Choroid plexus epithelial cell (primary cell): ENCODE results near the gene CRLF1.

ENCODE experiments used
- DNase-seq: peaks from one replicate; pipeline ENCODE4 v3.0.0-alpha.2; 2010; ENCODE audit warnings: low read depth
- H3K4me3 ChIP-seq: 2 replicates; pipeline ENCODE4 v1.5.1; 2011; ENCODE audit warnings: low read depth, mild to moderate bottlenecking, control low read depth, low read length, moderate library complexity
- CTCF ChIP-seq: conservative IDR thresholded peaks from 2 replicates; pipeline ENCODE4 v1.5.1; 2011; ENCODE audit warnings: low read depth, mild to moderate bottlenecking, control low read depth, inconsistent platforms, low read length, moderate library complexity

CRLF1 gene

GRCh38 chr19:18636183-18636968 is 29.8 kb upstream of the CRLF1 start:
- TF ChIP-seq CTCF: no peak
- peak; percentile 96 for DNase-seq

GRCh38 chr19:18635831-18636182 is 29.2 kb upstream of the CRLF1 start:
- no peak for TF ChIP-seq CTCF
- H3K4me3 ChIP-seq: no peak overlapping the region

More at GRCh38 chr19:18636183-18636968, 29.8 kb upstream of the CRLF1 start:
- H3K4me3 ChIP-seq: peak overlapping the region; percentile 71

GRCh38 chr19:18634612-18635297 is 28.2 kb upstream of the CRLF1 start:
- no peak overlapping the region for H3K4me3 ChIP-seq
- no peak for TF ChIP-seq CTCF
- DNase-seq: peak; percentile 72

More at GRCh38 chr19:18635831-18636182, 29.2 kb upstream of the CRLF1 start:
- DNase-seq: no peak

GRCh38 chr19:18633321-18633720 is 26.7 kb upstream of the CRLF1 start:
- TF ChIP-seq CTCF: no peak
- DNase-seq: no peak
- no peak overlapping the region for H3K4me3 ChIP-seq

GRCh38 chr19:18629166-18630088 is 22.8 kb upstream of the CRLF1 start:
- peak; percentile 46 for DNase-seq
- no peak for TF ChIP-seq CTCF
- H3K4me3 ChIP-seq: no peak overlapping the region

GRCh38 chr19:18626906-18627305 is 20.3 kb upstream of the CRLF1 start:
- no peak for TF ChIP-seq CTCF
- H3K4me3 ChIP-seq: no peak overlapping the region
- peak; percentile 60 for DNase-seq
